Ascending aorta (tissue), 2 donors: ENCODE data around the gene LAMTOR2. TPM values are rescaled to one million over a fixed set of nuclear protein-coding genes. Genes with fewer than 3 reads are reported as not detected.

ENCODE experiments used
- DNase-seq, 2 donors: peaks; one replicate each; pipeline ENCODE4 v3.0.0-alpha.2; 2019; ENCODE audit warnings: low spot score in 2 of 2
- H3K27ac ChIP-seq, 2 donors: fragments of 200-600 bp; sonication (generic); one replicate each; pipeline ENCODE4 v1.5.1; 2016 to 2017; ENCODE audit warnings: mild to moderate bottlenecking in 1 of 2
- H3K27me3 ChIP-seq: fragments of 200-600 bp; sonication (generic); one replicate; pipeline ENCODE4 v1.5.1; 2017
- H3K36me3 ChIP-seq, 2 donors: fragments of 200-600 bp; sonication (generic); one replicate each; pipeline ENCODE4 v1.5.1; 2016
- H3K4me1 ChIP-seq, 2 donors: fragments of 200-600 bp; sonication (generic); one replicate each; pipeline ENCODE4 v1.5.1; 2016 to 2017; ENCODE audit warnings: mild to moderate bottlenecking in 1 of 2
- H3K4me3 ChIP-seq, 2 donors: fragments of 200-600 bp; sonication (generic); one replicate each; pipeline ENCODE4 v1.5.1; 2016 to 2017; ENCODE audit warnings: mild to moderate bottlenecking in 1 of 2
- H3K9me3 ChIP-seq, 2 donors: fragments of 200-600 bp; sonication (generic); one replicate each; pipeline ENCODE4 v1.5.1; 2016
- intact Hi-C: fragments of 100-400 bp; cut with DNase I; formaldehyde crosslinking; loops from one replicate; pipeline ENCODE4 v1.15.1; 2023
- total RNA-seq: library from RNA; depleted of rRNA; stranded (reverse); fragments of >200 nt; gene quantifications from one replicate; pipeline ENCODE4 v1.1.0, GENCODE V29; 2016
- TF ChIP-seq, protein P1 (sequence below), 3 experiments: fragments of 200-600 bp in 2 of 3; fragments of 450-650 bp in 1 of 3; sonication (generic) in 2 of 3; IDR thresholded peaks; one replicate each; pipeline ENCODE4 v1.5.1; 2016 to 2019; ENCODE audit warnings: antibody characterized with exemption in 3 of 3, mild to moderate bottlenecking in 1 of 3, moderate library complexity in 1 of 3

The LAMTOR2 gene
- total RNA-seq, 1 donor from 2014 or later, result 43.9 TPM

DNA sequence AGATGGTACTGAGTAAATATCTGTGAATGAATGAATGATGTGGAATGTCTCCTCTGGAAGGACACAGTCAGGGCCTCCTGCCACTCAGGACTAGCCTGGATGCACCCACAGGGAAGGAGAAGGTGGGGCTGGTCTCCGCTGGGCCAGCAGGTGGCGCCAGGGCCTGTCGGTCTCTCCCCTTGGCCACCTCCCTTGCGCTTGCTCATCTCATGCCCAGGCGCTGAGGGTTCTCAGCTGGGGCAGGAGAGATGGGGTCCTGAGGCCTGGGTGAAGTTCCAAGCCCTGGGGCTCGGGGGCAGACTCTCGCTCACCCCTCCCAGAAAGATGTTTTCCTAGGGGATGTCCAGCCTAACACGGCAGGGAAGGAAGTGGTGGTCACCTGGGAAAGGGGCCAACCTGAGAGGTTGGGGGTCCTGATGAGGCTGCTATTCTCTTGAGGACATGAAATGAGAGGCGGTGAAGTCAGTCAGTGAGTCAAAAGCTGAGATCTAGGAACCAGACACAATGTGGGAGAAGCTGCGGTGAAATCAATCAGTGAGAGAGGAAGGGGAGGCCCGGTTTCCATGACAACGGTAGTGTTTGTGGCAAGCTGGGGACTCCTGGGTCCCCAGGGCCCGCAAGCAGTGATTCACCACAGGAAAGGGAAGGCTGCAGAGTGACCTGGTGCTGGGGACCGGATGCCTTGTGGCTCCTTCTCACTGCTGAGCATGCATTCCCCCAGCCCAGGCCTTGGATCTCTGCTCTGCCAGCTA, 42.2 kb downstream of the LAMTOR2 start:
- Histone ChIP-seq H3K4me3 (peak overlapping the region; percentile 30 to 32), H3K27ac (peak overlapping the region; percentile 93 to 96), H3K27me3 (no peaks in the 10 kb centered on the region), H3K36me3 (no peaks in the 10 kb centered on the region), H3K9me3 (no peaks in the 10 kb centered on the region), H3K4me1 (peaks cover 13 to 25% of the 10 kb centered on the region in 2 donors)
- intact Hi-C loops, result loop anchor here (1.0 to 5.0 kb wide), 4 partner anchors 18 to 115 kb away; partner anchors contain the start of gene PMF1
- peak; percentile 76 to 96 for DNase-seq
- TF ChIP-seq, protein P1, sequence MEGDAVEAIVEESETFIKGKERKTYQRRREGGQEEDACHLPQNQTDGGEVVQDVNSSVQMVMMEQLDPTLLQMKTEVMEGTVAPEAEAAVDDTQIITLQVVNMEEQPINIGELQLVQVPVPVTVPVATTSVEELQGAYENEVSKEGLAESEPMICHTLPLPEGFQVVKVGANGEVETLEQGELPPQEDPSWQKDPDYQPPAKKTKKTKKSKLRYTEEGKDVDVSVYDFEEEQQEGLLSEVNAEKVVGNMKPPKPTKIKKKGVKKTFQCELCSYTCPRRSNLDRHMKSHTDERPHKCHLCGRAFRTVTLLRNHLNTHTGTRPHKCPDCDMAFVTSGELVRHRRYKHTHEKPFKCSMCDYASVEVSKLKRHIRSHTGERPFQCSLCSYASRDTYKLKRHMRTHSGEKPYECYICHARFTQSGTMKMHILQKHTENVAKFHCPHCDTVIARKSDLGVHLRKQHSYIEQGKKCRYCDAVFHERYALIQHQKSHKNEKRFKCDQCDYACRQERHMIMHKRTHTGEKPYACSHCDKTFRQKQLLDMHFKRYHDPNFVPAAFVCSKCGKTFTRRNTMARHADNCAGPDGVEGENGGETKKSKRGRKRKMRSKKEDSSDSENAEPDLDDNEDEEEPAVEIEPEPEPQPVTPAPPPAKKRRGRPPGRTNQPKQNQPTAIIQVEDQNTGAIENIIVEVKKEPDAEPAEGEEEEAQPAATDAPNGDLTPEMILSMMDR (IDR thresholded peaks at IDR 0.05), result peak; percentile 96 to 99 (median 99)

- Histone ChIP-seq H3K4me1 (peaks cover 20 to 33% of the 10 kb centered on the region in 2 donors), H3K27ac (peak overlapping the region; percentile 93 to 96), H3K27me3 (no peaks in the 10 kb centered on the region), H3K4me3 (no peak overlapping the region), H3K36me3 (no peaks in the 10 kb centered on the region), H3K9me3 (no peaks in the 10 kb centered on the region)
- intact Hi-C loops, result loop anchor here (1.0 to 5.0 kb wide), 3 partner anchors 18 to 115 kb away; partner anchors contain the start of gene PMF1
- TF ChIP-seq, protein P1 (IDR thresholded peaks at IDR 0.05), result no peak
- no peak for DNase-seq
Observed at GRCh38 chr1:156097499-156098178, 43.1 kb downstream of the LAMTOR2 start.

DNA sequence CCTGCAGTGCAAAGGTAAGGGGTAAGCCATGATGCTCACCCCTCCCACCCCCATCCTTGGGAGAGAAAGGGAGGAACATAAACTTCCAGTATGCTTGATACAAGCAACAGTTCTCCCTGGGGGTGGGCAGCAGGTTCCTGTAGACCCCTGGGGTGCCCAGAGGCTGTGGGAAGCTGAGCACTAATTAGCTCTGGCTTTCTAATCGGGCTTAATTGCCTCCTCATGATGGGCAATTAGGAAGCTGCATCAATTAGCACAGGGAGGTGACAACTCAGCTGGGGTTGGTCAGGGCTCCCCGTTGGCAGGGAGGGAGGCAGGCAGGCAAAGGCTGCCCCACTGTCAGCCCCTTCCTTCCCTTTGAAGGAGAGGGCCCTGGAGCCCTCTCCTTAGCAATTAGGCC, 44.2 kb downstream of the LAMTOR2 start:
- H3K27ac ChIP-seq, result peak overlapping the region; percentile 30 to 33
- no peak overlapping the region for H3K4me3 ChIP-seq
- peaks cover 31 to 44% of the 10 kb centered on the region in 2 donors for H3K4me1 ChIP-seq
- no peaks in the 10 kb centered on the region for H3K27me3 ChIP-seq
- no peak for DNase-seq
- H3K9me3 ChIP-seq, result no peaks in the 10 kb centered on the region
- intact Hi-C loops, result loop anchor here (5.0 kb wide), 1 partner anchor 114 kb away; the partner anchor contains the start of gene PMF1
- TF ChIP-seq, protein P1 (IDR thresholded peaks at IDR 0.05), result no peak
- H3K36me3 ChIP-seq, result no peaks in the 10 kb centered on the region

DNA sequence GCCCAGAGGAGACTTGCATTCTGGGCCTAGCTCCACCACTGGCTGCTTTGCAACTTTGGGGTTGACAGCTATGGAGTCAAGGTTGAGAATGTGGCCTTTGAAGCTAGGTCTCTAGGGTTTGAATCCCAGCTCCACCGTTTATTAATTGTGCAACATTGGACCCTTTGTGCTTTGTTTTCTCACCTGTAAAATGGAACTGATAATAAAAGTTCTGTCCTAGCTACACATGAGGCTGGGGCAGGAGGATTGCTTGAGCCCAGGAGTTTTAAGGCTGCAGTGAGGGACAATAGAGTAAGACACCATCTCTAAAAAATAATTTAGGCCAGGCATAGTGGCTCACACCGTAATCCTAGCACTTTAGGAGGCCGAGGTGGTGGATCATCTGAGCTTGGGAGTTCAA, 44.7 kb downstream of the LAMTOR2 start:
- H3K36me3 ChIP-seq, result no peaks in the 10 kb centered on the region
- TF ChIP-seq, protein P1 (IDR thresholded peaks at IDR 0.05), result no peak
- intact Hi-C loops, result loop anchor here (5.0 kb wide), 1 partner anchor 113 kb away; the partner anchor contains the start of gene PMF1
- peak overlapping the region; percentile 30 to 33 for H3K27ac ChIP-seq
- peaks cover 36 to 49% of the 10 kb centered on the region in 2 donors for H3K4me1 ChIP-seq
- H3K27me3 ChIP-seq, result no peaks in the 10 kb centered on the region
- H3K4me3 ChIP-seq, result no peak overlapping the region
- no peaks in the 10 kb centered on the region for H3K9me3 ChIP-seq
- no peak for DNase-seq

GRCh38 chr1:156100205-156100995, 45.8 kb downstream of the LAMTOR2 start:
- Histone ChIP-seq H3K4me3 (no peak overlapping the region), H3K36me3 (no peaks in the 10 kb centered on the region), H3K4me1 (peaks cover 46 to 60% of the 10 kb centered on the region in 2 donors), H3K27me3 (no peaks in the 10 kb centered on the region), H3K27ac (peak overlapping the region; percentile 4 to 50), H3K9me3 (no peaks in the 10 kb centered on the region)
- intact Hi-C loops, result no loop called here
- TF ChIP-seq, protein P1 (IDR thresholded peaks at IDR 0.05), result no peak
- no peak for DNase-seq
